H1 (cell line): ENCODE results near the gene SVEP1. TPM values are rescaled to one million over a fixed set of nuclear protein-coding genes. Genes with fewer than 3 reads are reported as not detected.

ENCODE experiments used
- CTCF ChIA-PET: fragments of 300-600 bp; sonication (Branson Sonifier 250); formaldehyde crosslinking; loops from one replicate; lab custom pipeline; 2021; ENCODE audit not compliant: partially characterized antibody; lab: Charles Lee
- POLR2A ChIA-PET: fragments of 300-600 bp; sonication (Branson Sonifier 250); formaldehyde crosslinking; loops from one replicate; lab custom pipeline; 2021; ENCODE audit warnings: inconsistent platforms; ENCODE audit not compliant: partially characterized antibody; lab: Charles Lee
- DNase-seq, 2 experiments: peaks; one replicate each; pipeline versions ENCODE4 v3.0.0 to v3.0.0-alpha.2; 2010 to 2022; ENCODE audit warnings: low spot score in 2 of 2, low read depth in 1 of 2, mixed read lengths in 1 of 2
- FAIRE-seq: peaks from 2 replicates; lab custom pipeline; 2011; peaks lifted over from hg19 to GRCh38; lab: Jason Lieb, UNC
- H2AFZ ChIP-seq: 2 replicates; pipeline ENCODE4 v1.8.1; 2012; ENCODE audit warnings: low read length, inconsistent platforms
- H2AK5ac ChIP-seq: 2 replicates; pipeline ENCODE4 v1.6.1; 2013; ENCODE audit warnings: low read depth, low read length
- H2BK120ac ChIP-seq: replicated peaks from 2 replicates; pipeline ENCODE3; 2013; ENCODE audit warnings: low read depth, low read length, inconsistent platforms
- H2BK12ac ChIP-seq: 2 replicates; pipeline ENCODE4 v1.6.1; 2013; ENCODE audit warnings: low read depth, low read length
- H2BK15ac ChIP-seq: 2 replicates; pipeline ENCODE4 v1.6.1; 2013; ENCODE audit warnings: low read length
- H2BK20ac ChIP-seq: 2 replicates; pipeline ENCODE4 v1.6.1; 2013; ENCODE audit warnings: low read length
- H2BK5ac ChIP-seq: 2 replicates; pipeline ENCODE4 v1.6.1; 2013; ENCODE audit warnings: low read depth, low read length
- H3K14ac ChIP-seq: 2 replicates; pipeline ENCODE4 v1.6.1; 2013; ENCODE audit warnings: inconsistent platforms; ENCODE audit not compliant: insufficient read length
- H3K18ac ChIP-seq: 2 replicates; pipeline ENCODE4 v1.6.1; 2013; ENCODE audit warnings: low read length; ENCODE audit errors: extremely low read depth
- H3K23ac ChIP-seq: 2 replicates; pipeline ENCODE4 v1.6.1; 2013; ENCODE audit warnings: inconsistent platforms; ENCODE audit not compliant: insufficient read length
- H3K23me2 ChIP-seq: 2 replicates; pipeline ENCODE4 v1.6.1; 2013; ENCODE audit warnings: low read depth, low read length
- H3K27ac ChIP-seq: 2 replicates; pipeline ENCODE4 v1.6.1; 2011; ENCODE audit warnings: low read depth, low read length, inconsistent platforms
- H3K27me3 ChIP-seq, 4 experiments: replicated peaks in 1 of 4; 1 replicate in 1 of 4; 2 replicates in 3 of 4; pipeline versions ENCODE4 v1.6.1 to v1.8.1; 2011 to 2013; ENCODE audit warnings: low read length in 3 of 4, mild to moderate bottlenecking in 3 of 4, inconsistent platforms in 2 of 4, mixed read lengths in 2 of 4, moderate library complexity in 1 of 4; ENCODE audit not compliant: control insufficient read depth in 3 of 4, insufficient read depth in 3 of 4; ENCODE audit errors: extremely low read depth in 1 of 4
- H3K36me3 ChIP-seq, 4 experiments: 2 replicates each; pipeline versions ENCODE4 v1.6.1 to v1.8.1; 2011 to 2013; ENCODE audit warnings: mild to moderate bottlenecking in 4 of 4, low read length in 3 of 4, moderate library complexity in 2 of 4, control low read depth in 1 of 4, inconsistent platforms in 1 of 4; ENCODE audit not compliant: insufficient read depth in 4 of 4, control insufficient read depth in 2 of 4
- H3K4ac ChIP-seq: replicated peaks from 2 replicates; pipeline ENCODE3; 2013; ENCODE audit warnings: low read length, low read depth, mixed read lengths, inconsistent platforms; ENCODE audit not compliant: insufficient read length
- H3K4me1 ChIP-seq, 4 experiments: replicated peaks in 1 of 4; 1 replicate in 1 of 4; 2 replicates in 3 of 4; pipeline versions ENCODE4 v1.6.1 to v1.8.1; 2011 to 2013; ENCODE audit warnings: low read length in 3 of 4, inconsistent platforms in 2 of 4, mixed read lengths in 1 of 4; ENCODE audit not compliant: insufficient read depth in 4 of 4, control insufficient read depth in 3 of 4
- H3K4me2 ChIP-seq, 2 experiments: 2 replicates each; pipeline versions ENCODE4 v1.6.1 to v1.8.1; 2011 to 2013; ENCODE audit warnings: low read depth in 2 of 2, low read length in 2 of 2, control low read depth in 1 of 2, inconsistent platforms in 1 of 2, mild to moderate bottlenecking in 1 of 2; ENCODE audit not compliant: insufficient read depth in 1 of 2
- H3K4me3 ChIP-seq, 4 experiments: fragments of 200-600, 300-600 bp in 1 of 4; sonication (generic), shearing (Covaris generic), sonication (Bioruptor Twin) in 1 of 4; 2 replicates each; pipeline versions ENCODE4 v1.5.1 to v1.8.1; 2011 to 2016; ENCODE audit warnings: low read length in 4 of 4, low read depth in 3 of 4, control low read depth in 2 of 4, inconsistent platforms in 2 of 4, mild to moderate bottlenecking in 2 of 4, mixed read lengths in 1 of 4, moderate library complexity in 1 of 4; ENCODE audit not compliant: insufficient read depth in 2 of 4; ENCODE audit errors: extremely low read depth in 1 of 4
- H3K56ac ChIP-seq: replicated peaks from 2 replicates; pipeline ENCODE3; 2013; ENCODE audit warnings: low read depth, mild to moderate bottlenecking, mixed read lengths, low read length, inconsistent platforms; ENCODE audit not compliant: insufficient read length
- H3K79me1 ChIP-seq: 2 replicates; pipeline ENCODE4 v1.6.1; 2013; ENCODE audit warnings: low read depth, low read length, control low read depth
- H3K79me2 ChIP-seq, 2 experiments: 2 replicates each; pipeline versions ENCODE4 v1.6.1 to v1.8.1; 2012 to 2013; ENCODE audit warnings: low read length in 2 of 2, mild to moderate bottlenecking in 2 of 2, inconsistent platforms in 1 of 2; ENCODE audit not compliant: insufficient read depth in 2 of 2, control insufficient read depth in 1 of 2
- H3K9ac ChIP-seq, 4 experiments: replicated peaks in 1 of 4; 1 replicate in 1 of 4; 2 replicates in 3 of 4; pipeline versions ENCODE4 v1.6.1 to v1.8.1; 2011 to 2013; ENCODE audit warnings: low read depth in 3 of 4, low read length in 3 of 4, control low read depth in 2 of 4, mild to moderate bottlenecking in 2 of 4, moderate library complexity in 2 of 4, inconsistent platforms in 1 of 4; ENCODE audit errors: extremely low read depth in 1 of 4
- H3K9me3 ChIP-seq, 2 experiments: 2 replicates each; pipeline versions ENCODE4 v1.6.1 to v1.8.1; 2012 to 2013; ENCODE audit warnings: mild to moderate bottlenecking in 2 of 2, moderate library complexity in 2 of 2, control low read depth in 1 of 2, inconsistent platforms in 1 of 2, low read depth in 1 of 2, low read length in 1 of 2, mixed read lengths in 1 of 2; ENCODE audit not compliant: insufficient read depth in 2 of 2
- H4K20me1 ChIP-seq, 2 experiments: replicated peaks in 1 of 2; 2 replicates each; pipeline versions ENCODE3 to v1.8.1; 2011 to 2013; ENCODE audit warnings: inconsistent platforms in 2 of 2, low read length in 2 of 2, mild to moderate bottlenecking in 1 of 2; ENCODE audit not compliant: insufficient read depth in 2 of 2, control insufficient read depth in 1 of 2
- H4K5ac ChIP-seq: 2 replicates; pipeline ENCODE4 v1.6.1; 2013; ENCODE audit warnings: low read length, low read depth, mixed read lengths, inconsistent platforms; ENCODE audit not compliant: insufficient read length
- H4K8ac ChIP-seq: 2 replicates; pipeline ENCODE4 v1.8.0; 2013; ENCODE audit warnings: mild to moderate bottlenecking, moderate library complexity, low read length, inconsistent platforms; ENCODE audit not compliant: insufficient read depth; ENCODE audit errors: extremely low read depth
- H4K91ac ChIP-seq: replicated peaks from 2 replicates; pipeline ENCODE3; 2013; ENCODE audit warnings: low read length, mixed read lengths, inconsistent platforms; ENCODE audit not compliant: insufficient read length
- ASH2L ChIP-seq: fragments of 200-600, 300-600 bp; sonication (generic); IDR thresholded peaks from one replicate; pipeline ENCODE4 v1.7.1; 2017; ENCODE audit warnings: low read length
- EZH2 ChIP-seq: fragments of 200-600 bp; sonication (generic); IDR thresholded peaks from 2 replicates; pipeline ENCODE4 v1.7.1; 2012; ENCODE audit warnings: low read depth, mild to moderate bottlenecking, moderate library complexity, low read length, inconsistent platforms; ENCODE audit not compliant: severe bottlenecking
- JUN ChIP-seq: IDR thresholded peaks from 2 replicates; pipeline ENCODE4 v1.6.1; 2011; ENCODE audit warnings: low read depth, mild to moderate bottlenecking, improper control_type of control experiment, low read length
- NANOG ChIP-seq: IDR thresholded peaks from 2 replicates; pipeline ENCODE4 v1.6.1; 2011; ENCODE audit warnings: low read length, low read depth, mild to moderate bottlenecking, inconsistent platforms; ENCODE audit not compliant: insufficient read depth, poor library complexity, severe bottlenecking
- POLR2AphosphoS5 ChIP-seq: IDR thresholded peaks from 2 replicates; pipeline ENCODE4 v1.6.1; 2011; ENCODE audit warnings: low read depth, low read length
- RBBP5 ChIP-seq: IDR thresholded peaks from 2 replicates; pipeline ENCODE4 v1.7.1; 2012; ENCODE audit warnings: low read depth, mild to moderate bottlenecking, inconsistent platforms, low read length, moderate library complexity, borderline replicate concordance
- SIRT6 ChIP-seq: IDR thresholded peaks from one replicate; pipeline ENCODE4 v1.7.1; 2012; ENCODE audit warnings: low read length, inconsistent platforms
- SP1 ChIP-seq: IDR thresholded peaks from 2 replicates; pipeline ENCODE4 v1.6.1; 2011; ENCODE audit warnings: low read depth, low read length
- SRF ChIP-seq: IDR thresholded peaks from 2 replicates; pipeline ENCODE4 v1.6.1; 2011; ENCODE audit warnings: mild to moderate bottlenecking, low read depth, low read length, moderate library complexity
- ZNF274 ChIP-seq: IDR thresholded peaks from 2 replicates; pipeline ENCODE4 v1.7.0; 2012; ENCODE audit warnings: low read length, borderline replicate concordance; ENCODE audit errors: extremely low read depth
- WGBS, 2 experiments: shearing (Covaris generic) in 1 of 2; methylation state at CpG; one replicate each; pipeline versions ENCODE4 v1.1.6 to v1.1.7; 2013 to 2015; ENCODE audit warnings: low lambda C conversion rate in 2 of 2, mixed read lengths in 2 of 2, inconsistent platforms in 1 of 2, low coverage in 1 of 2, missing lambda C conversion rate in 1 of 2; ENCODE audit not compliant: insufficient replicate concordance in 2 of 2, insufficient coverage in 1 of 2, insufficient read length in 1 of 2; ENCODE audit errors: extremely low coverage in 1 of 2, missing lambda C conversion rate in 1 of 2; 5-methylcytosine and 5-hydroxymethylcytosine counted together
- polyA plus RNA-seq, 7 experiments: library from polyadenylated mRNA; depleted of rRNA in 3 of 7; stranded (reverse) in 5 of 7; unstranded in 2 of 7; fragments of >200 nt in 5 of 7; fragments of 200-250 nt in 2 of 7; gene quantifications; 1 replicate in 5 of 7; 2 replicates in 1 of 7; 4 replicates in 1 of 7; pipeline versions ENCODE4 v1.2.1 to v1.2.3, GENCODE V29; 2011 to 2013; ENCODE audit warnings: missing spikeins in 2 of 7, mixed read lengths in 2 of 7
- total RNA-seq: library from RNA; stranded (reverse); fragmentation: NEBNext Ultra II Directional; extraction: Animal tissue kit (Norgen Biotek cat#: 25700); gene quantifications from 2 replicates; pipeline ENCODE4 v1.2.1, GENCODE V29; 2021
- TF ChIP-seq, protein P1 (sequence below): IDR thresholded peaks from 2 replicates; pipeline ENCODE4 v1.6.1; 2011; ENCODE audit warnings: low read depth, mild to moderate bottlenecking, low read length; ENCODE audit not compliant: insufficient read depth
- TF ChIP-seq, protein P2 (sequence below): IDR thresholded peaks from 2 replicates; pipeline ENCODE4 v1.6.1; 2012; ENCODE audit warnings: inconsistent platforms

SVEP1 gene
- total and polyA plus RNA-seq, 2 of the 8 experiments (the other 6 are each of a cell fraction or from before 2014, with no cell fraction given), result 0.11 to 0.37 TPM

DNA sequence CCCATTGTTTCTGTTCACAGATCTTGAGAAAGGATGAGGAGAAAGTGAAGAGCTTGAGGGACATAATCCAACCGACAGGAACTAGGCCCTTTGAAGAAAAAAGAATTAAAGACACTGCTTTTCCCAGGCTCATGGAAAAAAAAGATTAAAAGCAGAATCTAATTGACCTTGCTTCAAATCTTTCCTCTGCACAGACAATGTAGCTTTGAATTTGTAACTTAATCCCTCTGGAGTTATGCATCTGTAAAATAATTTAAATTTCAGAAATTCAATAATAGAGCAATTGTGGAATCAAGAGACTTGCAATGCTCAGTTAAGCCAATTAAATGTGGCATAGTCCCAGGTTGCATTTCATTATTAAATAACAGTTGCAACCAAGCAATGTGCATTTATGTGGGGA, 64.6 kb downstream of the SVEP1 start:
- Histone ChIP-seq H3K79me1 (no peaks in the 10 kb centered on the region), H2BK15ac (no peak overlapping the region), H2AK5ac (no peak overlapping the region), H2BK20ac (no peak overlapping the region), H3K9ac (no peak overlapping the region), H3K23ac (no peak overlapping the region), H4K20me1 (no peaks in the 10 kb centered on the region), H3K4me3 (no peak overlapping the region), H3K4ac (no peak overlapping the region), H2AFZ (no peak overlapping the region), H3K27me3 (no peaks in the 10 kb centered on the region), H3K79me2 (no peaks in the 10 kb centered on the region), H2BK120ac (no peak overlapping the region), H3K23me2 (no peaks in the 10 kb centered on the region), H4K8ac (no peak overlapping the region), H3K36me3 (no peaks in the 10 kb centered on the region), H3K27ac (no peak overlapping the region), H2BK12ac (no peak overlapping the region), H3K56ac (no peak overlapping the region), H2BK5ac (no peak overlapping the region), H4K91ac (no peak overlapping the region), H3K9me3 (no peaks in the 10 kb centered on the region), H3K4me2 (no peak overlapping the region), H4K5ac (no peak overlapping the region), H3K4me1 (no peaks in the 10 kb centered on the region), H3K18ac (no peak overlapping the region), H3K14ac (no peak overlapping the region)
- ChIA-PET CTCF (interaction anchor here (0.6 kb wide), 1 partner anchor 610 kb away, joined by 3 read pairs; no protein-coding TSS in a partner anchor), POLR2A (no interaction called here)
- FAIRE-seq (no peak), DNase-seq (no peak)
- 95% methylated on average over 1 of the region's 1 CpG; no CpG with 5 or more reads in 1 of the 2 experiments for WGBS, 2 experiments
- no peak for TF ChIP-seq EZH2
- no peak for TF ChIP-seq ASH2L
- TF ChIP-seq SIRT6, result no peak
- TF ChIP-seq SP1, result no peak
- TF ChIP-seq SRF, result no peak
- TF ChIP-seq JUN, result no peak
- TF ChIP-seq, protein P1, sequence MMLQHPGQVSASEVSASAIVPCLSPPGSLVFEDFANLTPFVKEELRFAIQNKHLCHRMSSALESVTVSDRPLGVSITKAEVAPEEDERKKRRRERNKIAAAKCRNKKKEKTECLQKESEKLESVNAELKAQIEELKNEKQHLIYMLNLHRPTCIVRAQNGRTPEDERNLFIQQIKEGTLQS, result no peak
- TF ChIP-seq NANOG, result no peak
- no peak for TF ChIP-seq RBBP5
- TF ChIP-seq, protein P2, sequence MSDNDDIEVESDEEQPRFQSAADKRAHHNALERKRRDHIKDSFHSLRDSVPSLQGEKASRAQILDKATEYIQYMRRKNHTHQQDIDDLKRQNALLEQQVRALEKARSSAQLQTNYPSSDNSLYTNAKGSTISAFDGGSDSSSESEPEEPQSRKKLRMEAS, result no peak
- TF ChIP-seq ZNF274, result no peak
- no peak for TF ChIP-seq POLR2AphosphoS5
